Activated CD4-positive, CD25-positive, alpha-beta regulatory T cell (primary cell): ENCODE results near the gene ZSWIM7.
"Not testable (repeated sequence)": the region's sequence is repeated elsewhere in the genome, so short reads cannot be mapped to it uniquely, and the experiment has no call there.

Experiments
- DNase-seq, 4 experiments: peaks; one replicate each; lab custom pipeline; 2025; lab: John Stamatoyannopoulos, UW

Gene ZSWIM7

GRCh38 chr17:15999974-16000827 is 697 bp upstream of the ZSWIM7 start:
- DNase-seq = no peak

- DNase-seq = no peak
Measured at GRCh38 chr17:15998031-15998562, 1.4 kb downstream of the ZSWIM7 start.

- no peak for DNase-seq
Measured at GRCh38 chr17:15996322-15996721, 3.2 kb downstream of the ZSWIM7 start.

- DNase-seq = no peak
Measured at GRCh38 chr17:15981646-15982580, 17.6 kb downstream of the ZSWIM7 start.

GRCh38 chr17:15981208-15981607 is 18.3 kb downstream of the ZSWIM7 start:
- no peak for DNase-seq

GRCh38 chr17:15979013-15979412 is 20.5 kb downstream of the ZSWIM7 start:
- DNase-seq = not testable (repeated sequence)

- no peak for DNase-seq
Measured at GRCh38 chr17:15978606-15979005, 20.9 kb downstream of the ZSWIM7 start.

- no peak for DNase-seq
Measured at GRCh38 chr17:15977894-15978293, 21.6 kb downstream of the ZSWIM7 start.

- DNase-seq = no peak
Measured at GRCh38 chr17:15973834-15974233, 25.7 kb downstream of the ZSWIM7 start.

- no peak for DNase-seq
Measured at GRCh38 chr17:15973016-15973415, 26.5 kb downstream of the ZSWIM7 start.

GRCh38 chr17:15972497-15972951 is 27.0 kb downstream of the ZSWIM7 start:
- no peak for DNase-seq

GRCh38 chr17:15971882-15972281 is 27.6 kb downstream of the ZSWIM7 start:
- DNase-seq = no peak

- DNase-seq = no peak
Measured at GRCh38 chr17:15971098-15971678, 28.3 kb downstream of the ZSWIM7 start.

GRCh38 chr17:15970500-15970899 is 29.0 kb downstream of the ZSWIM7 start:
- no peak for DNase-seq

GRCh38 chr17:15969463-15969862 is 30.0 kb downstream of the ZSWIM7 start:
- DNase-seq = no peak

- no peak for DNase-seq
Measured at GRCh38 chr17:15967706-15968399, 31.7 kb downstream of the ZSWIM7 start.

GRCh38 chr17:15966879-15967248 is 32.6 kb downstream of the ZSWIM7 start:
- no peak for DNase-seq

GRCh38 chr17:15966183-15966878 is 33.2 kb downstream of the ZSWIM7 start:
- DNase-seq = no peak

GRCh38 chr17:15965528-15965927 is 34.0 kb downstream of the ZSWIM7 start:
- no peak for DNase-seq

GRCh38 chr17:15963670-15964110 is 35.8 kb downstream of the ZSWIM7 start:
- DNase-seq = no peak

GRCh38 chr17:15958484-15958854 is 41.0 kb downstream of the ZSWIM7 start:
- DNase-seq = no peak
